Progenitor cell of endocrine pancreas (in vitro differentiated cells): Measurements from ENCODE around the gene COL6A5. TPM values are rescaled to one million over a fixed set of nuclear protein-coding genes. Genes with fewer than 3 reads are reported as not detected.

Experiments
- DNase-seq: peaks from one replicate; pipeline ENCODE4 v3.0.0; 2021; ENCODE audit warnings: low spot score; ENCODE audit not compliant: unreplicated experiment
- H3K27ac Mint-ChIP-seq: 2 replicates; pipeline ENCODE4 v1.8.0; 2021; ENCODE audit warnings: mild to moderate bottlenecking, moderate library complexity, mixed read lengths
- H3K27me3 Mint-ChIP-seq: 2 replicates; pipeline ENCODE4 v1.8.0; 2021; ENCODE audit warnings: mixed read lengths
- H3K36me3 Mint-ChIP-seq: 2 replicates; pipeline ENCODE4 v1.8.0; 2022; ENCODE audit warnings: mixed read lengths; ENCODE audit not compliant: insufficient read depth
- H3K4me1 Mint-ChIP-seq: 2 replicates; pipeline ENCODE4 v1.8.0; 2021; ENCODE audit warnings: low read depth, mixed read lengths
- H3K4me3 Mint-ChIP-seq: 2 replicates; pipeline ENCODE4 v1.8.0; 2021; ENCODE audit warnings: low read depth, mild to moderate bottlenecking, moderate library complexity, mixed read lengths
- H3K9me3 Mint-ChIP-seq: 2 replicates; pipeline ENCODE4 v1.8.0; 2021; ENCODE audit warnings: low read depth, mixed read lengths
- CTCF ChIP-seq: fragments of 200-600 bp; sonication (generic); IDR thresholded peaks from one replicate; pipeline ENCODE4 v1.5.0; 2021; ENCODE audit warnings: antibody characterized with exemption, mild to moderate bottlenecking; ENCODE audit not compliant: unreplicated experiment
- total RNA-seq: library from RNA; stranded (reverse); gene quantifications from 2 replicates; pipeline ENCODE4 v1.2.1, GENCODE V29; 2021

Gene COL6A5
- total RNA-seq, 1 donor from 2014 or later: not detected

DNA sequence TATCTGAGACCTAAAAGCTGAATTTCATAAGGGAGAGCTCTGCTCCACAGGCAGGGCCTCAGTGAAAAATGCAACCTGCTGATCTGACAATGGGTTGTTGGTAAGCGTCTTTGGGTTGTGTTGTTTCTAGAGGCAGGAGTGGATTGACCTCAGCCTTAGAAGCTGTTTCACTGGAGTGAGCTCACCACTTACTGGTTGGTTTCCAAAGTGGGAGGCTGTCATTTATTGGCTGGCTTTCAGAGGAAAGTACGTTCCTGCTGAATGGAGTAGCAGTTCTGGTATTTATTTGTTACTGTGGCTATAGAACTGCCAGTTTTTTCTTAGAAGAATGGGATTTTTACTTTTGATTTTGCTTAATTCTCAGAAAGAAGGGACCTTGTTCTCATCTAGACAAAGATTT is 29.3 kb upstream of the COL6A5 start:
- Mint-ChIP-seq H3K4me3 (no peak overlapping the region), H3K4me1 (no peaks in the 10 kb centered on the region), H3K36me3 (no peaks in the 10 kb centered on the region), H3K9me3 (peaks cover 4% of the 10 kb centered on the region), H3K27me3 (no peaks in the 10 kb centered on the region), H3K27ac (no peak overlapping the region)
- no peak for DNase-seq
- no peak for TF ChIP-seq CTCF

DNA sequence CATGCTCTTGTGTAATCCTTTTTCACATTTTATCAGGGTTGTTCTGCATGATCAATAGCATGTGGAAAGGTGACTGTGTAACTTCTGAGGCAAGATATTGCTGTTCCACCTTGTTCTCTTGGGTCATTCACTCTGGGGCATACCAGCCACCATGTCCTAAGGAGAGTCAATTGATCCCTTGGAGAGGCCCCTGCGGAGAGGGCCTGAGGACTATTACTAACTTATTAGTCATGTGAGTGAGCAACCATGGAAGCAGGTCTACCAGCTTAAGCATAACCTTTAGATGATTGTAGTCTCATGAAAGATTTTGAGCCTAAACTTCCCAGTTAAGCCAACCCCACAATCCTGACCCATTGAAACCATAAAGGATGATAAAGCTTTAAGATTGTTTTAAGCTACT is 22.0 kb upstream of the COL6A5 start:
- Mint-ChIP-seq H3K27ac (no peak overlapping the region), H3K4me3 (no peak overlapping the region), H3K4me1 (no peaks in the 10 kb centered on the region), H3K9me3 (peaks cover 9% of the 10 kb centered on the region), H3K27me3 (peaks cover 5% of the 10 kb centered on the region), H3K36me3 (no peaks in the 10 kb centered on the region)
- no peak for DNase-seq
- no peak for TF ChIP-seq CTCF

DNA sequence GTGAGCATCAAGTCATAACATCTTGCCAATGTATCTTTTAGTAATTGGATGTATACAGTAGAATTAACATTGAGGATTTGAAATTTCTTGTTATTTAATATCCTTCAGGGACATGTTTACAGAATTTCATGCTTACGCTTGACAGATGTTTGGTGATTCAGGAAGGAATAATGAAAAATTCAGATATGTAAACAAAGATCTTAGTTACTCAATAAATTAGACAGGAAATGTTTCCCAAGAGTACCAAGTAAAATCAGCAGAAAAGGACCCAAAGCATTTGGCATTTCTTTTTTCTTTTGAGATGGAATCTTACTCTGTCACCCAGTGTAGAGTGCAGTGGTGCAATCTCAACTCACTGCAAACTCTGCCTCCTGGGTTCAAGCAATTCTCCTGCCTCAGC is 4.7 kb upstream of the COL6A5 start:
- no peak for TF ChIP-seq CTCF
- Mint-ChIP-seq H3K9me3 (peaks cover 29% of the 10 kb centered on the region), H3K36me3 (no peaks in the 10 kb centered on the region), H3K4me3 (no peak overlapping the region), H3K27ac (no peak overlapping the region), H3K27me3 (peaks cover 23% of the 10 kb centered on the region), H3K4me1 (no peaks in the 10 kb centered on the region)
- no peak for DNase-seq

DNA sequence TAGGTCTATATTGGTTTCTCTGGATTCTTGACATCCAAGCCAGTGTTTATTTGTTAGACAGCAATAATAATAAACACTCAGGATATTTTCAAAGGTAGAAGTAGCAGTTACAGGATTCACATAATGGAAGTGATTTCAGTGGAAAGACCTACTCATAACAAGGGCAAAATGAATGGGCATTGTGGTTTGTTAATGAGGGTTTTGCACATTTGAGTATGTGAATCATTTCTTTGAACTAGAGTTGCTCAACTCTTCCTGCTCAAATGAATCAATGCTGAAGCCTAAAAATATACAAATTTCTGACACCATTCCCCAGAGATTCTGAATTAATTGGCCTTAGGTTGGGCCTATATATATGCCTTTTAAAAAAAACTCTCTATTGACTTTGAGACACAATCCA is 4.1 kb upstream of the COL6A5 start:
- H3K27me3 Mint-ChIP-seq: peaks cover 30% of the 10 kb centered on the region
- DNase-seq: no peak
- H3K4me3 Mint-ChIP-seq: no peak overlapping the region
- peaks cover 23% of the 10 kb centered on the region for H3K9me3 Mint-ChIP-seq
- no peak overlapping the region for H3K27ac Mint-ChIP-seq
- no peaks in the 10 kb centered on the region for H3K4me1 Mint-ChIP-seq
- no peaks in the 10 kb centered on the region for H3K36me3 Mint-ChIP-seq
- no peak for TF ChIP-seq CTCF

- Mint-ChIP-seq H3K4me3 (no peak overlapping the region), H3K27ac (no peak overlapping the region), H3K27me3 (peaks cover 35% of the 10 kb centered on the region), H3K9me3 (peaks cover 18% of the 10 kb centered on the region), H3K36me3 (no peaks in the 10 kb centered on the region), H3K4me1 (no peaks in the 10 kb centered on the region)
- no peak for DNase-seq
- no peak for TF ChIP-seq CTCF
These were observed 3.6 kb upstream of the COL6A5 start for GRCh38 chr3:130341882-130342281.
